Measurements from ENCODE around the gene NBPF8. TPM values are rescaled to one million over a fixed set of nuclear protein-coding genes. Genes with fewer than 3 reads are reported as not detected.
A peak's percentile ranks its signal among the peaks of the same experiment; 100 is the strongest.
"Not testable (repeated sequence)": the region's sequence is repeated elsewhere in the genome, so short reads cannot be mapped to it uniquely, and the experiment has no call there.

Gene NBPF8
- polyA plus RNA-seq, result 44.1 and 47.4 TPM in 2 replicates
- polyA minus RNA-seq, result 17.8 and 21.4 TPM in 2 replicates

- not testable (repeated sequence) for H3K27ac ChIP-seq (ENCODE audit: low read length); H3K9ac ChIP-seq (ENCODE audit: low read length); H3K9me2 ChIP-seq (ENCODE audit: insufficient read depth, low read length); H3K27me3 ChIP-seq (ENCODE audit: insufficient read depth, low read depth, low read length); H3K79me2 ChIP-seq (replicated peaks; ENCODE audit: insufficient read depth, low read length); H3K4me2 ChIP-seq (ENCODE audit: low read length); H2AFZ ChIP-seq (ENCODE audit: low read depth, low read length); H4K20me1 ChIP-seq (ENCODE audit: insufficient read depth); H3K9me3 ChIP-seq (ENCODE audit: low read length); H3K36me3 ChIP-seq (ENCODE audit: insufficient read depth, low read length); H3F3A ChIP-seq (ENCODE audit: insufficient read depth, low read length, poor library complexity, severe bottlenecking)
- H3K4me3 ChIP-seq (ENCODE audit: low read length), result peak within 1 kb of the TSS; percentile 63
Measured at GRCh38 chr1:120414911-120415480, at the start of gene NBPF8. NBPF8 (plus strand) TSS chr1:120415035; CDS start chr1:120436523, 21,488 bp downstream.

GRCh38 chr1:120367709-120368108 is 47.1 kb upstream of the NBPF8 start:
- H3F3A ChIP-seq (ENCODE audit: insufficient read depth, low read length, poor library complexity, severe bottlenecking); H2AFZ ChIP-seq (ENCODE audit: low read depth, low read length); H3K9me2 ChIP-seq (ENCODE audit: insufficient read depth, low read length); H3K4me3 ChIP-seq (ENCODE audit: low read length); H3K27ac ChIP-seq (ENCODE audit: low read length); H3K79me2 ChIP-seq (replicated peaks; ENCODE audit: insufficient read depth, low read length); H3K36me3 ChIP-seq (ENCODE audit: insufficient read depth, low read length); H3K4me2 ChIP-seq (ENCODE audit: low read length); H3K27me3 ChIP-seq (ENCODE audit: insufficient read depth, low read depth, low read length); H3K9me3 ChIP-seq (ENCODE audit: low read length); H4K20me1 ChIP-seq (ENCODE audit: insufficient read depth); H3K9ac ChIP-seq (ENCODE audit: low read length): not testable (repeated sequence)

GRCh38 chr1:120386651-120387050 is 28.2 kb upstream of the NBPF8 start:
- H3K27ac ChIP-seq (ENCODE audit: low read length); H4K20me1 ChIP-seq (ENCODE audit: insufficient read depth); H3K79me2 ChIP-seq (replicated peaks; ENCODE audit: insufficient read depth, low read length); H3K4me2 ChIP-seq (ENCODE audit: low read length); H3K4me3 ChIP-seq (ENCODE audit: low read length); H3F3A ChIP-seq (ENCODE audit: insufficient read depth, low read length, poor library complexity, severe bottlenecking); H3K27me3 ChIP-seq (ENCODE audit: insufficient read depth, low read depth, low read length); H3K36me3 ChIP-seq (ENCODE audit: insufficient read depth, low read length); H3K9ac ChIP-seq (ENCODE audit: low read length); H3K9me2 ChIP-seq (ENCODE audit: insufficient read depth, low read length); H2AFZ ChIP-seq (ENCODE audit: low read depth, low read length); H3K9me3 ChIP-seq (ENCODE audit: low read length): not testable (repeated sequence)

GRCh38 chr1:120388597-120389126 is 26.2 kb upstream of the NBPF8 start:
- H2AFZ ChIP-seq (ENCODE audit: low read depth, low read length); H3K27me3 ChIP-seq (ENCODE audit: insufficient read depth, low read depth, low read length); H3K4me3 ChIP-seq (ENCODE audit: low read length); H3K9ac ChIP-seq (ENCODE audit: low read length); H4K20me1 ChIP-seq (ENCODE audit: insufficient read depth); H3K36me3 ChIP-seq (ENCODE audit: insufficient read depth, low read length); H3K9me3 ChIP-seq (ENCODE audit: low read length); H3F3A ChIP-seq (ENCODE audit: insufficient read depth, low read length, poor library complexity, severe bottlenecking); H3K9me2 ChIP-seq (ENCODE audit: insufficient read depth, low read length); H3K27ac ChIP-seq (ENCODE audit: low read length); H3K4me2 ChIP-seq (ENCODE audit: low read length); H3K79me2 ChIP-seq (replicated peaks; ENCODE audit: insufficient read depth, low read length): not testable (repeated sequence)

- not testable (repeated sequence) for H2AFZ ChIP-seq (ENCODE audit: low read depth, low read length); H3K9ac ChIP-seq (ENCODE audit: low read length)
Measured at GRCh38 chr1:120391365-120391764, 23.5 kb upstream of the NBPF8 start.

GRCh38 chr1:120393316-120394232 is 21.3 kb upstream of the NBPF8 start:
- not testable (repeated sequence) for H3K9me2 ChIP-seq (ENCODE audit: insufficient read depth, low read length); H3K4me3 ChIP-seq (ENCODE audit: low read length); H4K20me1 ChIP-seq (ENCODE audit: insufficient read depth); H3K27ac ChIP-seq (ENCODE audit: low read length); H3F3A ChIP-seq (ENCODE audit: insufficient read depth, low read length, poor library complexity, severe bottlenecking); H2AFZ ChIP-seq (ENCODE audit: low read depth, low read length); H3K4me2 ChIP-seq (ENCODE audit: low read length); H3K27me3 ChIP-seq (ENCODE audit: insufficient read depth, low read depth, low read length); H3K9ac ChIP-seq (ENCODE audit: low read length); H3K36me3 ChIP-seq (ENCODE audit: insufficient read depth, low read length); H3K79me2 ChIP-seq (replicated peaks; ENCODE audit: insufficient read depth, low read length); H3K9me3 ChIP-seq (ENCODE audit: low read length)

More at GRCh38 chr1:120391365-120391764, 23.5 kb upstream of the NBPF8 start:
- H3K27ac ChIP-seq (ENCODE audit: low read length); H3K27me3 ChIP-seq (ENCODE audit: insufficient read depth, low read depth, low read length); H3K4me2 ChIP-seq (ENCODE audit: low read length); H3K4me3 ChIP-seq (ENCODE audit: low read length); H3K9me2 ChIP-seq (ENCODE audit: insufficient read depth, low read length); H3K36me3 ChIP-seq (ENCODE audit: insufficient read depth, low read length); H3F3A ChIP-seq (ENCODE audit: insufficient read depth, low read length, poor library complexity, severe bottlenecking); H3K9me3 ChIP-seq (ENCODE audit: low read length); H4K20me1 ChIP-seq (ENCODE audit: insufficient read depth); H3K79me2 ChIP-seq (replicated peaks; ENCODE audit: insufficient read depth, low read length): not testable (repeated sequence)

GRCh38 chr1:120405348-120405747 is 9.5 kb upstream of the NBPF8 start:
- H3K79me2 ChIP-seq (replicated peaks; ENCODE audit: insufficient read depth, low read length); H3K27me3 ChIP-seq (ENCODE audit: insufficient read depth, low read depth, low read length); H3K4me2 ChIP-seq (ENCODE audit: low read length); H3K4me3 ChIP-seq (ENCODE audit: low read length); H3K27ac ChIP-seq (ENCODE audit: low read length); H3K9me3 ChIP-seq (ENCODE audit: low read length); H3K9me2 ChIP-seq (ENCODE audit: insufficient read depth, low read length); H4K20me1 ChIP-seq (ENCODE audit: insufficient read depth); H2AFZ ChIP-seq (ENCODE audit: low read depth, low read length); H3F3A ChIP-seq (ENCODE audit: insufficient read depth, low read length, poor library complexity, severe bottlenecking); H3K9ac ChIP-seq (ENCODE audit: low read length); H3K36me3 ChIP-seq (ENCODE audit: insufficient read depth, low read length): not testable (repeated sequence)

GRCh38 chr1:120414451-120414850 is 384 bp upstream of the NBPF8 start:
- not testable (repeated sequence) for H3K27ac ChIP-seq (ENCODE audit: low read length); H3K4me2 ChIP-seq (ENCODE audit: low read length)

More at GRCh38 chr1:120414451-120414850, 384 bp upstream of the NBPF8 start:
- not testable (repeated sequence) for H4K20me1 ChIP-seq (ENCODE audit: insufficient read depth); H3K9me2 ChIP-seq (ENCODE audit: insufficient read depth, low read length); H3K79me2 ChIP-seq (replicated peaks; ENCODE audit: insufficient read depth, low read length); H3F3A ChIP-seq (ENCODE audit: insufficient read depth, low read length, poor library complexity, severe bottlenecking); H3K9ac ChIP-seq (ENCODE audit: low read length); H3K27me3 ChIP-seq (ENCODE audit: insufficient read depth, low read depth, low read length); H2AFZ ChIP-seq (ENCODE audit: low read depth, low read length); H3K9me3 ChIP-seq (ENCODE audit: low read length); H3K36me3 ChIP-seq (ENCODE audit: insufficient read depth, low read length)
- peak overlapping the region; percentile 63 for H3K4me3 ChIP-seq (ENCODE audit: low read length)

Measured in neural cell (in vitro differentiated cells).